ENCODE measurements around the gene SLC45A2.

The SLC45A2 gene

GRCh38 chr5:33999978-34000377 lies 15.5 kb upstream of the SLC45A2 start:
- Mint-ChIP-seq H3K27me3 (ENCODE audit: low read depth) (no peaks in the 10 kb centered on the region), H3K4me1 (ENCODE audit: low read depth) (peaks cover 14% of the 10 kb centered on the region), H3K4me3 (no peak overlapping the region), H3K9me3 (no peaks in the 10 kb centered on the region), H3K36me3 (ENCODE audit: low read depth) (peaks cover 15% of the 10 kb centered on the region), H3K27ac (no peak overlapping the region)

GRCh38 chr5:33997331-33997983 lies 13.0 kb upstream of the SLC45A2 start:
- Mint-ChIP-seq H3K4me1 (ENCODE audit: low read depth) (peaks cover 22% of the 10 kb centered on the region), H3K9me3 (no peaks in the 10 kb centered on the region), H3K27ac (no peak overlapping the region), H3K27me3 (ENCODE audit: low read depth) (no peaks in the 10 kb centered on the region), H3K4me3 (no peak overlapping the region), H3K36me3 (ENCODE audit: low read depth) (peaks cover 7% of the 10 kb centered on the region)

- Mint-ChIP-seq H3K27me3 (ENCODE audit: low read depth) (no peaks in the 10 kb centered on the region), H3K4me3 (no peak overlapping the region), H3K36me3 (ENCODE audit: low read depth) (peaks cover 7% of the 10 kb centered on the region), H3K27ac (no peak overlapping the region), H3K9me3 (no peaks in the 10 kb centered on the region), H3K4me1 (ENCODE audit: low read depth) (peaks cover 24% of the 10 kb centered on the region)
Observed at GRCh38 chr5:33995865-33996264, 11.4 kb upstream of the SLC45A2 start.

GRCh38 chr5:33994845-33995244 lies 10.4 kb upstream of the SLC45A2 start:
- peaks cover 24% of the 10 kb centered on the region for H3K4me1 Mint-ChIP-seq (ENCODE audit: low read depth)
- H3K4me3 Mint-ChIP-seq = peak overlapping the region; percentile 28
- H3K27ac Mint-ChIP-seq = peak overlapping the region; percentile 45
- H3K36me3 Mint-ChIP-seq (ENCODE audit: low read depth) = peaks cover 7% of the 10 kb centered on the region
- no peaks in the 10 kb centered on the region for H3K9me3 Mint-ChIP-seq
- H3K27me3 Mint-ChIP-seq (ENCODE audit: low read depth) = no peaks in the 10 kb centered on the region

- H3K9me3 Mint-ChIP-seq = peaks cover 8% of the 10 kb centered on the region
- H3K27me3 Mint-ChIP-seq (ENCODE audit: low read depth) = no peaks in the 10 kb centered on the region
- no peak overlapping the region for H3K4me3 Mint-ChIP-seq
- H3K4me1 Mint-ChIP-seq (ENCODE audit: low read depth) = peaks cover 24% of the 10 kb centered on the region
- no peak overlapping the region for H3K27ac Mint-ChIP-seq
- peaks cover 23% of the 10 kb centered on the region for H3K36me3 Mint-ChIP-seq (ENCODE audit: low read depth)
Observed at GRCh38 chr5:33992864-33993263, 8.4 kb upstream of the SLC45A2 start.

- Mint-ChIP-seq H3K4me1 (ENCODE audit: low read depth) (no peaks in the 10 kb centered on the region), H3K27me3 (ENCODE audit: low read depth) (no peaks in the 10 kb centered on the region), H3K27ac (no peak overlapping the region), H3K4me3 (no peak overlapping the region), H3K36me3 (ENCODE audit: low read depth) (peaks cover 20% of the 10 kb centered on the region), H3K9me3 (peaks cover 9% of the 10 kb centered on the region)
Observed at GRCh38 chr5:33985447-33985846, 954 bp upstream of the SLC45A2 start.

- peaks cover 9% of the 10 kb centered on the region for H3K9me3 Mint-ChIP-seq
- peaks cover 17% of the 10 kb centered on the region for H3K36me3 Mint-ChIP-seq (ENCODE audit: low read depth)
- H3K27ac Mint-ChIP-seq = no peak overlapping the region
- H3K4me1 Mint-ChIP-seq (ENCODE audit: low read depth) = no peaks in the 10 kb centered on the region
- H3K4me3 Mint-ChIP-seq = no peak overlapping the region
- H3K27me3 Mint-ChIP-seq (ENCODE audit: low read depth) = no peaks in the 10 kb centered on the region
Observed at GRCh38 chr5:33984178-33984577, 315 bp downstream of the SLC45A2 start.

GRCh38 chr5:33981408-33982162 lies 2.9 kb downstream of the SLC45A2 start:
- Mint-ChIP-seq H3K27ac (no peak overlapping the region), H3K4me1 (ENCODE audit: low read depth) (no peaks in the 10 kb centered on the region), H3K36me3 (ENCODE audit: low read depth) (no peaks in the 10 kb centered on the region), H3K4me3 (no peak overlapping the region), H3K27me3 (ENCODE audit: low read depth) (no peaks in the 10 kb centered on the region), H3K9me3 (no peaks in the 10 kb centered on the region)

GRCh38 chr5:33980030-33980429 lies 4.5 kb downstream of the SLC45A2 start:
- Mint-ChIP-seq H3K27ac (no peak overlapping the region), H3K9me3 (no peaks in the 10 kb centered on the region), H3K4me3 (no peak overlapping the region), H3K36me3 (ENCODE audit: low read depth) (no peaks in the 10 kb centered on the region), H3K27me3 (ENCODE audit: low read depth) (no peaks in the 10 kb centered on the region), H3K4me1 (ENCODE audit: low read depth) (no peaks in the 10 kb centered on the region)

GRCh38 chr5:33978306-33978705 lies 6.2 kb downstream of the SLC45A2 start:
- Mint-ChIP-seq H3K4me3 (no peak overlapping the region), H3K36me3 (ENCODE audit: low read depth) (no peaks in the 10 kb centered on the region), H3K27me3 (ENCODE audit: low read depth) (no peaks in the 10 kb centered on the region), H3K4me1 (ENCODE audit: low read depth) (peaks cover 3% of the 10 kb centered on the region), H3K27ac (no peak overlapping the region), H3K9me3 (no peaks in the 10 kb centered on the region)

- Mint-ChIP-seq H3K27me3 (ENCODE audit: low read depth) (no peaks in the 10 kb centered on the region), H3K4me3 (no peak overlapping the region), H3K36me3 (ENCODE audit: low read depth) (no peaks in the 10 kb centered on the region), H3K9me3 (no peaks in the 10 kb centered on the region), H3K4me1 (ENCODE audit: low read depth) (peaks cover 10% of the 10 kb centered on the region), H3K27ac (no peak overlapping the region)
Observed at GRCh38 chr5:33976307-33976706, 8.2 kb downstream of the SLC45A2 start.

GRCh38 chr5:33975852-33976251 lies 8.6 kb downstream of the SLC45A2 start:
- no peaks in the 10 kb centered on the region for H3K27me3 Mint-ChIP-seq (ENCODE audit: low read depth)
- peaks cover 10% of the 10 kb centered on the region for H3K4me1 Mint-ChIP-seq (ENCODE audit: low read depth)
- H3K27ac Mint-ChIP-seq = no peak overlapping the region
- H3K9me3 Mint-ChIP-seq = no peaks in the 10 kb centered on the region
- H3K36me3 Mint-ChIP-seq (ENCODE audit: low read depth) = no peaks in the 10 kb centered on the region
- H3K4me3 Mint-ChIP-seq = no peak overlapping the region

- H3K4me3 Mint-ChIP-seq = no peak overlapping the region
- H3K36me3 Mint-ChIP-seq (ENCODE audit: low read depth) = no peaks in the 10 kb centered on the region
- H3K27me3 Mint-ChIP-seq (ENCODE audit: low read depth) = no peaks in the 10 kb centered on the region
- H3K4me1 Mint-ChIP-seq (ENCODE audit: low read depth) = peaks cover 10% of the 10 kb centered on the region
- no peaks in the 10 kb centered on the region for H3K9me3 Mint-ChIP-seq
- H3K27ac Mint-ChIP-seq = peak overlapping the region; percentile 34
Observed at GRCh38 chr5:33973271-33973670, 11.2 kb downstream of the SLC45A2 start.

GRCh38 chr5:33969572-33970452 lies 14.7 kb downstream of the SLC45A2 start:
- no peaks in the 10 kb centered on the region for H3K9me3 Mint-ChIP-seq
- no peaks in the 10 kb centered on the region for H3K36me3 Mint-ChIP-seq (ENCODE audit: low read depth)
- H3K4me1 Mint-ChIP-seq (ENCODE audit: low read depth) = peaks cover 14% of the 10 kb centered on the region
- H3K4me3 Mint-ChIP-seq = no peak overlapping the region
- H3K27ac Mint-ChIP-seq = no peak overlapping the region
- no peaks in the 10 kb centered on the region for H3K27me3 Mint-ChIP-seq (ENCODE audit: low read depth)
